Measurements from ENCODE around the gene KIT.

KIT gene

DNA sequence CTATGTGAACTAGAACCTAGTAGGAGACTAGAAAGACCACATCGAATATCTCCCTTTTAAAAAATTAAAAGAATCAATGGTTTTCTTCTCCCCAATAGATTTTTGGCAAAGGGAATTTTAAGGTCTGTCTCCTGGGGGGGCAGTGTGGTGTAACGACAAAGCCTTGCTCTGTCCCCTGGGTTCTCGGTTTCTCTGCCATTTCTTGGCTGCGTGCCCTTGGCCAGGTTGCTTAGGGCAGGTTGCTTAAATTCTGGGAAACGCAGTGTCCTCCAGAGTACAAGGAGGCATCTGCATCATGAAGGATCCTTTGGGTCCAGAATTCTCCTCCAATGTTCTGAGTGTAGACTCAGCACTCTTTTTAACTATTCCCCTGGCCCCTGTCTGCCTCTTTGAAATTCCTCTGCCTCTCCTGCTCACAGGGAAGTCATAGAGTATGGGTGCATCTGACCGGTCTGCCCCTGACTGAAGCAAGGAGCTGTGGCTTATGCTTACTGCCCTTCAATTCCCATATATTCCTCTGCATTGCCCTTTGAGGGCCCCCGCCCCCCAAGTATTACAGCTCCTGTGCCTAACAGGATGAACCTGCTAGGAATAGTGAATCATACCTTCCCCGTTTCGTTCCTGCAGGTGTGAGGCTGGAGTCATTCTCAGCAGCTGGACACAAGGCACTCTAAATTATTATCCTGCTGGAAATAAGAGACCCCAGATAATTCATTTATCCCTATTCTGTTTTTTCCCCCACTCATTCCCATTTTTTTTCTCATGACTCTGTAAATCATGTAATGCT lies 2.2 kb downstream of the KIT start:
- in situ Hi-C loops (cut with HindIII; ENCODE audit: low sequenced_read_pairs) = no loop called here

DNA sequence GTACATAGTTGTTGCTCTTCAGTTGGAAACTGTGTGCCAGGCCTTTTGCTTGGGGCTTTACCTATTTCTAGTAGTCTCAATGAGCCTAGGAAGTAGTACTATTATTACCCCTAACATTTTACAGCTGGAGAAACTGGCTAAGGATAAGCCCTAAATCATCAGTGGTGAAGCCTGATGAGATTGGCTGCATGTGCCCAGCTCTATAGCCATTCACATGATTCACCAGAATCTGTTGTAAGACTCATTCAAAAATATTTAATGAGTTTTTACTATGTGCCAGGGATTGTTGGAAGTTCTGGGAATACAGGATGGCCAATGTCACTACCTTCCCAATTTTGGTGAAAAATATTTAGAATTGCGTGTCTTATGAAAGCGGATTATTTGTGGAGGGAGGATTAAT lies 2.8 kb downstream of the KIT start:
- in situ Hi-C loops (cut with HindIII; ENCODE audit: low sequenced_read_pairs) = no loop called here

DNA sequence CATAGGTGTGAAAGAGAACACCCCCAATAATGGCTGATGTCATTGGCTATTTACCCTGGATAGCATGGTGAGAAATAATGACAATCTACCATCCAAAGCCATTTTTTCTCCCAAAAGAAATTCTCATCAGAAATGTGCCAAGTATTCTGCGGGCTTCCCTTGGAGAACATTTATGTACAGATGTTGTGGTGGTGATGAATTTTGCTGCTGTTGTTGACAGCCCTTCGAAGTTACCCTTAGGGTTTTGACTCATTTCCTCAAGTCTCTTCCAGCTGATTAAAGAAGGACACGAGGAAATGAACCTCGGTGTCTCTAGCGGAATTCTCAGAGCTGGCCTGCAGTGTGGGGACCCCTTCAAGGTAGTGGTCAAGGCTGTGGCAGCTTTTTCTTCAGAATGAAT lies 3.4 kb downstream of the KIT start:
- in situ Hi-C loops (cut with HindIII; ENCODE audit: low sequenced_read_pairs) = no loop called here

DNA sequence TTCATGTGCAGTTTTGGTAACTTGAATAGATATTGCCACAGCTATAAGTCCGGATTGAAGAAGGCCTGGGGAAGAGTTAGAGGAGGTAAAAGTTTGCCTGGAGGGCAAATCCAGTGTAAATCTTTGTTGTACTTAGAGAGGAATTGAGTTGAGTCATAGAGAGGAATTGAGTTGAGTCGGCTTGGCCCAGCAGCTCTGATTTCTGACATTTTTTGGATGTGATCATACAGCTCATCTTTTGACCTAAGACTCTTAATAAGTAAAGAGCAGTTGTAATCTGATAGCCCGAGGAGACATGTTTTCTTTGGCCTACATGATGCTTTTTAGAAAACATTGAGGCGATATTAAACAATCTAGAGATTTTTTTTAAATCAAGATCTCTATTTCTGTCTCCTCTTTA lies 3.9 kb downstream of the KIT start:
- in situ Hi-C loops (cut with HindIII; ENCODE audit: low sequenced_read_pairs) = no loop called here

DNA sequence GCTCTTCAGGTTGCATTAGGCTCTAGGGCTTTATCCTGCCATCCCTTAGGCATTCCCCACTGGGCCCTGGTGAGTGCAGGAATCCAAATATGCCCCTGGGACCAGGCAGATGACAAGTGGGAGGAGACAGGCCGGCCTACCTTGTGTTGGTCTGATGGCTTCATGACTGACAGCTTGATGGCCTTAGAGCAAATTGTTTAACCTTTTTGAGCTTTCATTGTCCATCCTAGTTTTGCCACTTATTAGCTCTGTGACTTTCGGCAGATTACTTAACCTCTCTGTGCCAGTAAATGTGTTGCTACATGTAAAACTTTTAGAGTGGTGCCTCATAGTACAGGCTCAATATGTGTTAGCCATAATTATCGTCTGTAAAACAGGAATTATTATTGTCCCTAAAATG lies 4.4 kb downstream of the KIT start:
- in situ Hi-C loops (cut with HindIII; ENCODE audit: low sequenced_read_pairs) = no loop called here

DNA sequence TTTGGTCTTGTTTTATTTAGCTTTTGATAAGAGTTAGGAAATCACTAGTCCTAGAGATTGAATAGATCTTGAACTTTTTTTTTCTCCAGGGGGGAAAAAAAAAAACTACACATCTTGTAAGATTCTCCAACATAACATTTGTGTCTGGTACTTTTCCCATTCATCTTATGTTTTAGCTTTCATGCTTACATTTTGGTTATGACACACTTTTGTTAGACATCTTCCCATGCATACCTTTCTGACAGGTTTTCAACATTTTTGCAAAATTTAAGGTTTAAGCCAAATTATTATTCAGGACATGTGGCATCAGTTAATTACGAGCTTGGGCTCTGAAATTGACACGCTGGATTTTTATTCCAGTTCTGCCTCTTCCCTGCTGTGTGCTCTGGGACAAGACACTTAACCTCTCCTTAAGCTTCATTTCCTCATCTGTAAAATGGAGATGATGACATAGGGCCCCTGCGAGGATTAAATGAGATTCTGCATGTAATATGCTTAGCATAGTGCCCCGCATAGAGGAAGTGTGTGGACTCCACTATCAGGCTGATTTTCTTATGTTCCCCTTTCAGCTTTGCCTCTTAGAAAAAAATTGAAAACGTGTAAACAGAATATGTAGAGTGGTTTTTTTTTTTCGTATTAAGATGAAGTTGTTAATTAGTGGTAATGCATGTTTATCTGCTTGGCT lies 5.3 kb downstream of the KIT start:
- in situ Hi-C loops (cut with HindIII; ENCODE audit: low sequenced_read_pairs) = no loop called here

DNA sequence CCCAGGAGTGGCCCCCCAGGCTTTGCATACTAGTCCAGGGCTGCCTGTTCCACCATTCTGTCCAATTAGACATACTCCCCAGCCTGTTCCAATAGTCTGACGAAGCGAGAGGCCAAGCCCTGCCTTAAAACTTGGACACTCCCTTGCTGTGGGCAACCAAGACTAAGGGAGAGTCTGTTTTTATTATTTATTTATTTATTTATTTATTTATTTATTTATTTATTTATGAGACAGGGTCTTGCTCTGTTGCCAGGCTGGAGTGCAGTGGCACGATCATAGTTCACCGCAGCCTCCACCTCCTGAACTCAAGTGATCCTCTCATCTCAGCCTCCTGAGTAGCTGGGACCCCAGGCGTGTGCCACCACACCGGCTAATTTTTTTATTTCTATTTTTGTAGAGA lies 6.6 kb downstream of the KIT start:
- in situ Hi-C loops (cut with HindIII; ENCODE audit: low sequenced_read_pairs) = no loop called here

DNA sequence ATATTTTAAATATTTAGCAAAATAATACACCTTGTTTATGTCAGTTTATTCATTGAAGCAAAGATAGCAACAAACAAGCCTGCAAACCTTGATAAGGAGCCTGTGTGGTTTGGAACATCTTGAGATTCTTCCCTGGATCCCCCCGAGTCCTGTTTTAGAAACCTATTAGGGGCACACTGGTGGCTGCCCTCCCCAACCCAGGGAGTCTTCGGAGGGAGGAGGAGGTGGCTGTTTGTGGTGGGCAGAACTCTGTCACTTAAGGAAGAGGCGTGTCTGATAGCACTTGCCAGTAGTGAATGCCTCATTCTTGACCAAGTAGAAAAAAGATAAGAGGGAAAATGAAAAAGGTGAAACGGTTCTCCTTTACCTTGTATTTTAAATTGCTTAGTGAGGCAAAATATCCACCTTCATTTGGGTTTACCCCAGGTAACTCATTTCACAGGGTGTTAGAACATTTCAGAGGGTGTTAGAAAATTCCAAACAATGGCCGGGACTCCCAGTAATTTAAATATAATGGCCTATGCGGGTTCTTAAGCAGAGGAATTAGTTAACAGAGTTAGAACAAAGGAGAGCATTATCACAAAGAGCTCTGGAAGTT lies 10.4 kb downstream of the KIT start:
- in situ Hi-C loops (cut with HindIII; ENCODE audit: low sequenced_read_pairs) = no loop called here

DNA sequence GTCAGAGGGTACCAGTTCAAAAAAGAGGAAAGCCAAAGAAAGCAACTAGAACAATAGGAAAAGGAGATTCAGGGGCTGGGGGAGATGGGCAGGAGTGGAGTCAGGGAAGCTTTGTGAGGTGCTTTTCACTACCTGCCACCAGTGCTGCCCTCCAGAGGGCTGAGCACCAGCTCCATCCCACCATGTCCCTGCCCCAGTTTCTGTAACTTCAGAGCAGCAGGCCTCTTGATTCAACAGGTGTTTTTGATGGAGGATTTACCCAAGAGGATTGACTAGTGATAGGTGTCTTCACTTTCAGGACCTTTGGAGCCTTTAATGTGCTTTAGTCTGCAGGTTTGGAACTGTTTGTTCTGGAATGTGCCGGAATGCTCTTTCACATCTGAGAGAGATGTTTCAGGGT lies 12.1 kb downstream of the KIT start:
- in situ Hi-C loops (cut with HindIII; ENCODE audit: low sequenced_read_pairs) = no loop called here

DNA sequence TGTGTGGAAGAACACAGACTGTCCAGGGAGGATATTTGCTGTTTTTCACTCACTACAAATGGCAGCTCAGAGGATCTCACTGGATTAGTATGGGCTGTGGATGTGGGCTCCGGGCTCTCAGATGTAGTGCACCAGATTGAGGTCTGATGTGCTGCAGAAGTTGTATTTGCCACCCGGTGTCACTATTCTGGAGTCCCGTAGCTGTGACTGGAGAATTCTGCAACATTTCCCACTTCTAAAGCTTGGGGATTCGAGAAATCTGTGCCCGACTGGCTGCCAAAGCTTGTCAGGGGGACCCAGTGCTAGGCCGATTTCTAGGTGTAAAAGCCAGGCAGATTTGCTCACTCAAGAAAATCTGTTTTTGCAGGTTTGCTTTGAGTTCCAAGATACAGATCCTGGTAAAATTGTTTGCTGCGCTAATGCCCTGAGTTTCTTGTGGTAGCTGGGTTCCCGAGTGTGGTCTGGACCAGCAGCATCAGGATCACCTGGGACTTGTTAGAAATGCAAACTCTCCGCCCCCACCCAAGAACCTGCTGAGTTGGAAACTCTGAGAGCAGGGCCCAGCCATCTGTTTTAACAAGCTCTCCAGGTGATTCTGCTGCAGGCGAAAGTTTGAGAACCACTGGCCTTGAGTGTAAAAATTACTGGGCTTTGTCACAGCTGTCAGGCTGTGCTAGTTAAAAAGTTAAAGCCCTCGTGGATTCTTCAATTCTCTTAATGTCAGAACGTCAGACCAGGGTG lies 18.1 kb downstream of the KIT start:
- in situ Hi-C loops (cut with HindIII; ENCODE audit: low sequenced_read_pairs) = no loop called here

DNA sequence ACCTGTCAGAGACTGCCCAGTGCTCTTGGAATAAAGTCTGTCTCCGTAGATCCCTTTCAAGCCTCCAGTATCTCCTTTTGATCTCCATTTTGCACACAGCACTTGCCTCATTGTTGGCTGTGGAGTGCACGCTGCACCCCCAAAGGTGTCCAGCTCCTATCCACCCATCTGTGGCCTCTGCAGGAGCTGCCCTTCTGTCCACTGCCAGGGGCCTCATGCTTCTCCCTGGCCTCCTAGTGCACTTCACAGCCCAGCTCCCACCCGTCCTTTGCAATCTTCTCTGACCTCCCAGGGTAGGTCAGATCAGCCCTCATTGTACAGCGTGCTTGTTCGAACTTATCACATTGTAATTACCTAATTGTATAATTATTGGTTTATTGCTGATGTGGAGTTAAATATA lies 18.9 kb downstream of the KIT start:
- in situ Hi-C loops (cut with HindIII; ENCODE audit: low sequenced_read_pairs) = no loop called here

DNA sequence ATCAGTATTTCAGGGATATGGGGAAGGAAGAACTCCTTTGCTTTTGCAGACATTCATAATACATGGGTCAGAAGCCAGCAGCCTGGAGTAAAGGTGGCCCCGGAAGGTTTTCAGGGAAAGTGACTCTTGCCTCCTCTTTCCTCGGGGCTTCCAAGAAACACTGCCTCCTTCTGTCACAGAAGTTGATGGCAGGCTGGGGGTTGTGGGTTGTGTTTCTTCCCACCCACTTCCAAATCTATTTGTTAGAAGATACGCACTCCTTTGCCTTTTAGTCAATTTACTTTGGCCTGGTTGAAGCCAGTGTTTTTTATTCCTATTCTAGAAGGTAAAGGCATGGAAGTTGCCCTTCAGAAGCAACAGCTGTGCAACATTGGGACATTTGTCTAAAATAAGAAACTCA lies 19.7 kb downstream of the KIT start:
- in situ Hi-C loops (cut with HindIII; ENCODE audit: low sequenced_read_pairs) = no loop called here

DNA sequence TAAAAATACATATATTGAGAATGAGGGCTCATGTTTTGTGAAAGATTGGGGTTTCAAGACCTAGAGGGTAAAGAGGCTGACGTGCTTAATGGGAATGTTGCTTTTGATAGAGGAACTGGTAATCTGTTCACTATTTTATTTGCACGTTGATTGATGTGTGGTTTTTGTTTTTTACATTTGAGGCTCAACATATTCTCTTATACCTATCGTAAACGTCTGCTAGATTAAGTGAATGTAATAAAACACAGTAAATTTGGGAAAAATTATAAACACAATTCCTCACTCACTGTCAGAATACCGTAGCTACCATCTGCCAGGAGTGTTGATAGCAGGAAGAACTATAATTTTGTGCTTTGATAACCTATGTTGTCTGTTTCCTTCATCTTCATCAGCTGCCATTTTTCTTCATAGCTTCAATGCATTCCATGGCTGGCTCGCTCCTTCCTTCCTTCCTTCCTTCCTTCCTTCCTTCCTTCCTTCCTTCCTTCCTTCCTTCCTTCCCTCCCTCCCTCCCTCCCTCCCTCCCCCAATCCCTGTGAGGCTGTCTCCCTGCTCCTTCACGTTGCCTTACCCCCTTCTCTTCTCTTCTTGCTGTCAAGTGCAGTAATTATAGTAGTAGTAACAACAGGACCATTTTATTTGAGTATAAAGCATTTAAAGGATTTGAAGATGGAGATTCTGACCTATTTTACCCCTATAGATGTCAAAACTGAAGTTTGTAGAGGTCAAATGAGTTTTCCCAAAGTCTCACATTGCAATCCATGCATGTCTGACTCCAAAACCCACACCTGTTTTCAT lies 20.3 kb downstream of the KIT start:
- in situ Hi-C loops (cut with HindIII; ENCODE audit: low sequenced_read_pairs) = no loop called here

DNA sequence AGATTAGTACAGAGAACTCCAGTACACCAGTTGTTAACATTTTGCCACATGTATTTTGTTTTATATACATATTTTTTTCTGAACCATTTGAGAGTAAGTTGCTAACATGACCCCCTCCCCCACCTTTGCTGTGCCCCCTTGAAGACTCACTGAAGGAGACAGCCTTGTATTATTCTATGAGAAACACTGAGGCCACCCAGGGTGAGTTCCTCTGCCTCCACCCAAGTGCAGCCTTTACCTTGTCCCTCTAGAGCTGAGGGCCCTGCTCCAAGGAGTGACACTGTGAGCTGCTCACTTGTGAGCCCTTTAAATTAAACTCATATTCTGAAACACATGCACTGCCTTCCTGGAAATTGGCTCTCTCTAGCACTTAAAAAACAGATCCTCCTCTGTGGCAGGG lies 21.1 kb downstream of the KIT start:
- in situ Hi-C loops (cut with HindIII; ENCODE audit: low sequenced_read_pairs) = no loop called here

DNA sequence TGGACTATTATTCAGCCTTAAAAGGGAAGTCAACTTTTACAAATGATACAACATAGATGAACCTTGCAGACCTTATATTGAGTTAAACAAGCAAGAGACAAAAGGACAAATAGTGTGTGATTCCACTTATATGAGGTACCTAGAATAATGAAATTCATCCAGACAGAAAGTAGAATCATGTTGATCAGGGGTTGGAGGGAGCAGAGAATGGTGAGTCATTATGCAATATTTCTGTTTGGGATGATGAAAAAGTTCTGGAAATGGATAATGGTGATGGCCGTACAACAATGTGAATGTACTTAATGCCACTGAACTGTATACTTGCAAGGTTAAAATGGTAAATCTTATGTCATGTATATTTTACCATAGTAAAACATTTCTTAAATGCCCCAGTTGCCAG lies 22.1 kb downstream of the KIT start:
- in situ Hi-C loops (cut with HindIII; ENCODE audit: low sequenced_read_pairs) = no loop called here

DNA sequence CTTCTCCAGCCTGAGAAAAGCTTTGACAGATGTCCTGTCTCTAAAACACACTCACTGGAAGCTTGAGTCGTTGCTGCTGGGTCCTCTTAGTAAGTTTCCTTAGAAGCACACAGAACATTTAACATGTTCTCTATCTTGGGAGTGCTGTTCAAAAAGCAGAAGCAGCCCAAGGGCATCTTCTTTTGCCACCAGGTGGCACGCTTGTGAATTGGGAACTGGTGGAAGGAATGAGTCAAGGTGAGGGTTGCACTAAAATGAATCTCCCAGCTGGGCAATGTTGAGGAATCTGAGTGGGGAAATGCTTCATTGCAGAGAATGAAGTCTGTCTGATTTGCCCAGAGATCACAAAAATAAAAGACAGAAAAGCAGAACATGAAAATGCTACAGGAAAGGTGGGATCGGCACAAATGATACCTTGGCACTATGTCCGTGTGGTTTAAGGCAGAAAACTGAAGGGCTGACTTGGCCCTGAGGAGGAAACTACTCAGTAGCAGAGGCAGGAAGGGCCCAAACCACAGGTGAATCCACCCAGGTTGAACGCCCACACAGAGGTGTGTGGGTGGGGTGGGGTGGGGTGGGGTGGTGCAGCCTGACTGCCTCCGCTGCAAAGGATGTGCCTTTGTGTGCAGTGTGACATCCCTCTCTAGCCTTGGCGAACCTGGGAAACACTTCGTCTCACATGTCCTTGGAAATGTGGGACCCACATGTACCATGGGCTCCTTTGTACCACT lies 26.0 kb downstream of the KIT start:
- in situ Hi-C loops (cut with HindIII; ENCODE audit: low sequenced_read_pairs) = no loop called here

DNA sequence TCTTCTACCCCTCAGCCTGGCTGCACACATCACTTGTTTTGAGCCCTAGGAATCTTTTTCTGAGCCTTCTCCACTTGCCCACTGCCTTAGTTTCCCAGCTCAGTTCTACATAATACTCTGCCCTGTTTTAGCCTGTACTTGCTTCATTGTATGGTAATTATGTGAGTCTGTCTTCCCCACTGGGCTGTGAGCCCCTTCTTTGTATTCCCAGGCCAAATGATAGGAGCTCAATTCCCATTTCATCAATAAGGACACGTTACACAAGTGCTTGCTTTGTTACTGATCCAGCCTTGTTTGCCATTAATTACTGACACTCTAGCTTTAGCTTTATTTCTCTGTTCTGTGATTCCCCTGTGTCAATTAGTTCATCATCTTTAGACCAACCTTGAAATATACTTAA lies 28.1 kb downstream of the KIT start:
- in situ Hi-C loops (cut with HindIII; ENCODE audit: low sequenced_read_pairs) = no loop called here

DNA sequence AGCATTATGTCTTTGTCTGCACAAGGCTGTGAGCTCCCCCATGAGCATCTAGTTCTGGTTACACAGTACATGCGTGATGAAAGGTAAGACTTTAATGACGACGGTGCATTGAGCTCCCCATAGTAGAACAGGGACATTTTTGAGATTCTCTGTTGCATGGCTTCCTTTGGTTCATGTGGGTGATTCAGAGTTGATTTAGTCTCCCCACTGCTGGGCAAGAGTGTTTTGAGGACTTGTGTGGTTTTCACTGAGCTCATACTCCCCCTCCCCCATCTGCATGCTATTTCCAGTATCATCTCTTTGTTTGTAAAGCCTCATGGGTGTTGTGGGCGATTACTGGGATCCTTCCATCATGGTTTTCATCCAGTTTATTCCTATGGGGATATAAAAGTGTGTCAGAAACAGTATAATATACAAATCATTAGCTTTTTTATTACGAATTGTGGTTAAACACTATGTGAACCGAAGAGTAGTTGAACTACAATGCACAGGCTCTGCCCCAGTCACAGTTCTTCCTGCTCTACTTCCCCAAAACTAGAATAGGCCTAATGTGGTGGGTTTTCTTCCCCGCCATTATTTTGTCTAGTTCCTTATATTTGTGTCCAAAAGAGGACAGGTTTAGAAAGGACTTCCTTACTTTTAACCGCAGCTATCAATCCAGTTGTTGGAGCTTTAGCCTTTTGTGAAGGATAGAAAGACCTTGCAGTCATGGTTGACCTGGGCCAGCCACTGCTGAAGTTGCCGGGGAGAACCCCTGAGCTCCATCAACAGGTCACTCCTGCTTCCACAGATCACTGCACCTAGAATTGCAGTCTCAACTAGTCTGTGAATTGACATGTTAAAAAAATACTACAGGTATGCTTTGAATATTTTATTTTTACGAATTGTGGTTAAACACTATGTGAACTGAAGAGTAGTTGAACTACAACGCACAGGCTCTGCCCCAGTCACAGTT lies 30.4 kb downstream of the KIT start:
- in situ Hi-C loops (cut with HindIII; ENCODE audit: low sequenced_read_pairs) = no loop called here

DNA sequence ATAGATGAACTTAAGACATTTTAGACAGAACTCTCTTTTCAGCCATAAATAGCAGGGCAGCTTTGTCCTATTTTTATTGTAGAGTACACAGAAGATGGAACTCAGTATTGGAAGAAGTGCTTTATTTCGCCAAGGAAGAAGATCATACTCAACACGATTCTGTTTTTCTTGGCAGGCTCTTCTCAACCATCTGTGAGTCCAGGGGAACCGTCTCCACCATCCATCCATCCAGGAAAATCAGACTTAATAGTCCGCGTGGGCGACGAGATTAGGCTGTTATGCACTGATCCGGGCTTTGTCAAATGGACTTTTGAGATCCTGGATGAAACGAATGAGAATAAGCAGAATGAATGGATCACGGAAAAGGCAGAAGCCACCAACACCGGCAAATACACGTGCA lies 37.6 kb downstream of the KIT start:
- in situ Hi-C loops (cut with HindIII; ENCODE audit: low sequenced_read_pairs) = no loop called here

All from DLD1 (cell line).